Stimulated activated CD4-positive, alpha-beta T cell treated with anti-CD3 and anti-CD28 coated beads, Interleukin-2, amount 100 ng/mL, for 4 hours (primary cell): Measurements from ENCODE around the gene ATCAY.

Experiments
- DNase-seq: peaks from one replicate; pipeline ENCODE4 v3.0.0-alpha.2; 2020; ENCODE audit warnings: low read depth

ATCAY gene

GRCh38 chr19:3880471-3881271 lies at the start of gene ATCAY:
TSS of gene ATCAY (plus strand) at chr19:3880685. CDS start at chr19:3885768, 5,083 bp downstream.
- DNase-seq, result no peak

- DNase-seq, result no peak
Observed at GRCh38 chr19:3831601-3832000, 48.9 kb upstream of the ATCAY start.

- no peak for DNase-seq
Observed at GRCh38 chr19:3832001-3832400, 48.5 kb upstream of the ATCAY start.

- DNase-seq, result no peak
Observed at GRCh38 chr19:3833578-3834348, 46.7 kb upstream of the ATCAY start.

- DNase-seq, result no peak
Observed at GRCh38 chr19:3834349-3835054, 46.0 kb upstream of the ATCAY start.

GRCh38 chr19:3835055-3835435 lies 45.4 kb upstream of the ATCAY start:
- DNase-seq, result no peak

- DNase-seq, result no peak
Observed at GRCh38 chr19:3836887-3837286, 43.6 kb upstream of the ATCAY start.

GRCh38 chr19:3837332-3837731 lies 43.2 kb upstream of the ATCAY start:
- DNase-seq, result no peak

GRCh38 chr19:3837922-3838321 lies 42.6 kb upstream of the ATCAY start:
- DNase-seq, result no peak

GRCh38 chr19:3838661-3839060 lies 41.8 kb upstream of the ATCAY start:
- DNase-seq, result no peak

GRCh38 chr19:3839941-3840340 lies 40.5 kb upstream of the ATCAY start:
- DNase-seq, result no peak

- DNase-seq, result no peak
Observed at GRCh38 chr19:3840804-3841203, 39.7 kb upstream of the ATCAY start.

- no peak for DNase-seq
Observed at GRCh38 chr19:3842948-3843347, 37.5 kb upstream of the ATCAY start.

- DNase-seq, result no peak
Observed at GRCh38 chr19:3844596-3844995, 35.9 kb upstream of the ATCAY start.

GRCh38 chr19:3849092-3849491 lies 31.4 kb upstream of the ATCAY start:
- peak; percentile 29 for DNase-seq

GRCh38 chr19:3849787-3850186 lies 30.7 kb upstream of the ATCAY start:
- no peak for DNase-seq

- no peak for DNase-seq
Observed at GRCh38 chr19:3850320-3850972, 30.0 kb upstream of the ATCAY start.

GRCh38 chr19:3851254-3852176 lies 29.0 kb upstream of the ATCAY start:
- no peak for DNase-seq

- no peak for DNase-seq
Observed at GRCh38 chr19:3852177-3852511, 28.3 kb upstream of the ATCAY start.

- DNase-seq, result no peak
Observed at GRCh38 chr19:3852614-3853254, 27.8 kb upstream of the ATCAY start.

- no peak for DNase-seq
Observed at GRCh38 chr19:3855320-3855719, 25.2 kb upstream of the ATCAY start.
